ENCODE data around the gene PROCA1. TPM values are rescaled to one million over a fixed set of nuclear protein-coding genes. Genes with fewer than 3 reads are reported as not detected.
A peak's percentile ranks its signal among the peaks of the same experiment; 100 is the strongest.

Gene PROCA1
- total and polyA plus RNA-seq, 2 of the 13 experiments (the other 11 are each of a cell fraction or from before 2014, with no cell fraction given), result 0.73 to 1.5 TPM

GRCh38 chr17:28725660-28726225, 14.1 kb upstream of the PROCA1 start (continued):
- TF ChIP-seq, protein P1, sequence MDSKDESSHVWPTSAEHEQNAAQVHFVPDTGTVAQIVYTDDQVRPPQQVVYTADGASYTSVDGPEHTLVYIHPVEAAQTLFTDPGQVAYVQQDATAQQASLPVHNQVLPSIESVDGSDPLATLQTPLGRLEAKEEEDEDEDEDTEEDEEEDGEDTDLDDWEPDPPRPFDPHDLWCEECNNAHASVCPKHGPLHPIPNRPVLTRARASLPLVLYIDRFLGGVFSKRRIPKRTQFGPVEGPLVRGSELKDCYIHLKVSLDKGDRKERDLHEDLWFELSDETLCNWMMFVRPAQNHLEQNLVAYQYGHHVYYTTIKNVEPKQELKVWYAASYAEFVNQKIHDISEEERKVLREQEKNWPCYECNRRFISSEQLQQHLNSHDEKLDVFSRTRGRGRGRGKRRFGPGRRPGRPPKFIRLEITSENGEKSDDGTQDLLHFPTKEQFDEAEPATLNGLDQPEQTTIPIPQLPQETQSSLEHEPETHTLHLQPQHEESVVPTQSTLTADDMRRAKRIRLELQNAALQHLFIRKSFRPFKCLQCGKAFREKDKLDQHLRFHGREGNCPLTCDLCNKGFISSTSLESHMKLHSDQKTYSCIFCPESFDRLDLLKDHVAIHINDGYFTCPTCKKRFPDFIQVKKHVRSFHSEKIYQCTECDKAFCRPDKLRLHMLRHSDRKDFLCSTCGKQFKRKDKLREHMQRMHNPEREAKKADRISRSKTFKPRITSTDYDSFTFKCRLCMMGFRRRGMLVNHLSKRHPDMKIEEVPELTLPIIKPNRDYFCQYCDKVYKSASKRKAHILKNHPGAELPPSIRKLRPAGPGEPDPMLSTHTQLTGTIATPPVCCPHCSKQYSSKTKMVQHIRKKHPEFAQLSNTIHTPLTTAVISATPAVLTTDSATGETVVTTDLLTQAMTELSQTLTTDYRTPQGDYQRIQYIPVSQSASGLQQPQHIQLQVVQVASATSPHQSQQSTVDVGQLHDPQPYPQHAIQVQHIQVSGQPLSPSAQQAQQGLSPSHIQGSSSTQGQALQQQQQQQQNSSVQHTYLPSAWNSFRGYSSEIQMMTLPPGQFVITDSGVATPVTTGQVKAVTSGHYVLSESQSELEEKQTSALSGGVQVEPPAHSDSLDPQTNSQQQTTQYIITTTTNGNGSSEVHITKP (CRISPR knock-in tag; IDR thresholded peaks at IDR 0.05; ENCODE audit: low read depth), result no peak
- TF ChIP-seq FLYWCH1 (CRISPR knock-in tag; IDR thresholded peaks at IDR 0.05) (no peak; the same call in 1 of the 2 replicates), ZNF530 (CRISPR knock-in tag; IDR thresholded peaks at IDR 0.05; ENCODE audit: low read depth) (0 out of 2 replicates have a peak, but pooled peaks have one; percentile 31), NFE2L1 (CRISPR knock-in tag; IDR thresholded peaks at IDR 0.05; ENCODE audit: borderline replicate concordance) (peak; percentile 22; the same call in 1 of the 2 replicates), KMT2B (CRISPR knock-in tag; IDR thresholded peaks at IDR 0.05) (no peak), CSRNP1 (CRISPR knock-in tag; IDR thresholded peaks at IDR 0.05) (peak; percentile 70), ZBTB25 (CRISPR knock-in tag; IDR thresholded peaks at IDR 0.05) (no peak), GLMP (CRISPR knock-in tag; IDR thresholded peaks at IDR 0.05; ENCODE audit: borderline replicate concordance) (no peak), HNRNPH1 (optimal IDR thresholded peaks at IDR 0.05; ENCODE audit: low read depth, low read length) (no peak)
- TF ChIP-seq, protein P2, sequence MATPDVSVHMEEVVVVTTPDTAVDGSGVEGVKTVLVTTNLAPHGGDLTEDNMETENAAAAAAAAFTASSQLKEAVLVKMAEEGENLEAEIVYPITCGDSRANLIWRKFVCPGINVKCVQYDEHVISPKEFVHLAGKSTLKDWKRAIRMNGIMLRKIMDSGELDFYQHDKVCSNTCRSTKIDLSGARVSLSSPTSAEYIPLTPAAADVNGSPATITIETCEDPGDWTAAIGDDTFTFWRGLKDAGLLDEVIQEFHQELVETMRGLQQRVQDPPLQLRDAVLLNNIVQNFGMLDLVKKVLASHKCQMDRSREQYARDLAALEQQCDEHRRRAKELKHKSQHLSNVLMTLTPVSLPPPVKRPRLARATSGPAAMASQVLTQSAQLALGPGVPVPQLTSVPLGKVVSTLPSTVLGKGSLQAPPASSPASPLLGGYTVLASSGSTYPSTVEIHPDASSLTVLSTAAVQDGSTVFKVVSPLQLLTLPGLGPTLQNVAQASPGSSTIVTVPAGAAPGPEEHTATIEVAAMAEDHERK (CRISPR knock-in tag; IDR thresholded peaks at IDR 0.05; ENCODE audit: low read depth), result no peak
- TF ChIP-seq, protein P3, sequence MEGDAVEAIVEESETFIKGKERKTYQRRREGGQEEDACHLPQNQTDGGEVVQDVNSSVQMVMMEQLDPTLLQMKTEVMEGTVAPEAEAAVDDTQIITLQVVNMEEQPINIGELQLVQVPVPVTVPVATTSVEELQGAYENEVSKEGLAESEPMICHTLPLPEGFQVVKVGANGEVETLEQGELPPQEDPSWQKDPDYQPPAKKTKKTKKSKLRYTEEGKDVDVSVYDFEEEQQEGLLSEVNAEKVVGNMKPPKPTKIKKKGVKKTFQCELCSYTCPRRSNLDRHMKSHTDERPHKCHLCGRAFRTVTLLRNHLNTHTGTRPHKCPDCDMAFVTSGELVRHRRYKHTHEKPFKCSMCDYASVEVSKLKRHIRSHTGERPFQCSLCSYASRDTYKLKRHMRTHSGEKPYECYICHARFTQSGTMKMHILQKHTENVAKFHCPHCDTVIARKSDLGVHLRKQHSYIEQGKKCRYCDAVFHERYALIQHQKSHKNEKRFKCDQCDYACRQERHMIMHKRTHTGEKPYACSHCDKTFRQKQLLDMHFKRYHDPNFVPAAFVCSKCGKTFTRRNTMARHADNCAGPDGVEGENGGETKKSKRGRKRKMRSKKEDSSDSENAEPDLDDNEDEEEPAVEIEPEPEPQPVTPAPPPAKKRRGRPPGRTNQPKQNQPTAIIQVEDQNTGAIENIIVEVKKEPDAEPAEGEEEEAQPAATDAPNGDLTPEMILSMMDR (CRISPR knock-in tag; IDR thresholded peaks at IDR 0.05), result no peak
- TF ChIP-seq, protein P4, sequence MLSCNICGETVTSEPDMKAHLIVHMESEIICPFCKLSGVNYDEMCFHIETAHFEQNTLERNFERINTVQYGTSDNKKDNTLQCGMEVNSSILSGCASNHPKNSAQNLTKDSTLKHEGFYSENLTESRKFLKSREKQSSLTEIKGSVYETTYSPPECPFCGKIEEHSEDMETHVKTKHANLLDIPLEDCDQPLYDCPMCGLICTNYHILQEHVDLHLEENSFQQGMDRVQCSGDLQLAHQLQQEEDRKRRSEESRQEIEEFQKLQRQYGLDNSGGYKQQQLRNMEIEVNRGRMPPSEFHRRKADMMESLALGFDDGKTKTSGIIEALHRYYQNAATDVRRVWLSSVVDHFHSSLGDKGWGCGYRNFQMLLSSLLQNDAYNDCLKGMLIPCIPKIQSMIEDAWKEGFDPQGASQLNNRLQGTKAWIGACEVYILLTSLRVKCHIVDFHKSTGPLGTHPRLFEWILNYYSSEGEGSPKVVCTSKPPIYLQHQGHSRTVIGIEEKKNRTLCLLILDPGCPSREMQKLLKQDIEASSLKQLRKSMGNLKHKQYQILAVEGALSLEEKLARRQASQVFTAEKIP (CRISPR knock-in tag; IDR thresholded peaks at IDR 0.05; ENCODE audit: borderline replicate concordance), result no peak
- TF ChIP-seq, protein P5, sequence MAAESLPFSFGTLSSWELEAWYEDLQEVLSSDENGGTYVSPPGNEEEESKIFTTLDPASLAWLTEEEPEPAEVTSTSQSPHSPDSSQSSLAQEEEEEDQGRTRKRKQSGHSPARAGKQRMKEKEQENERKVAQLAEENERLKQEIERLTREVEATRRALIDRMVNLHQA (CRISPR knock-in tag; IDR thresholded peaks at IDR 0.05), result no peak

Data from HepG2 (cell line).